Gastroesophageal sphincter (tissue), 4 donors: ENCODE measurements around the gene GABRA5. TPM values are rescaled to one million over a fixed set of nuclear protein-coding genes. Genes with fewer than 3 reads are reported as not detected.

Experiments
- ATAC-seq: fragments of 150-250 bp; one replicate; pipeline ENCODE4 v1.9.1; 2016; ENCODE audit warnings: mild to moderate bottlenecking, moderate library complexity
- H3K27ac ChIP-seq, 4 donors: fragments of 200-600 bp; sonication (generic) in 3 of 4; 1 replicate in 3 of 4; 2 replicates in 1 of 4; pipeline ENCODE4 v1.5.1; 2016 to 2019
- H3K27me3 ChIP-seq: fragments of 200-600 bp; sonication (generic); one replicate; pipeline ENCODE4 v1.5.1; 2019
- H3K36me3 ChIP-seq, 2 donors: fragments of 200-600 bp; sonication (generic); one replicate each; pipeline ENCODE4 v1.5.1; 2019; ENCODE audit warnings: control low read depth in 1 of 2
- H3K4me1 ChIP-seq, 3 donors: fragments of 200-600 bp; sonication (generic); 1 replicate in 2 of 3; 2 replicates in 1 of 3; pipeline ENCODE4 v1.5.1; 2016 to 2019; ENCODE audit warnings: control low read depth in 2 of 3
- H3K4me3 ChIP-seq, 2 donors: fragments of 200-600 bp; sonication (generic); one replicate each; pipeline ENCODE4 v1.5.1; 2019; ENCODE audit warnings: mild to moderate bottlenecking in 1 of 2, moderate library complexity in 1 of 2
- H3K9me3 ChIP-seq, 3 donors: fragments of 200-600 bp; sonication (generic); one replicate each; pipeline ENCODE4 v1.5.1; 2017 to 2019; ENCODE audit warnings: control low read depth in 2 of 3
- EP300 ChIP-seq: sonication (generic); formaldehyde crosslinking; IDR thresholded peaks from one replicate; pipeline ENCODE4 v1.6.1; 2017; ENCODE audit warnings: antibody characterized with exemption, mild to moderate bottlenecking
- POLR2A ChIP-seq, 2 donors: fragments of 450-650 bp; IDR thresholded peaks; one replicate each; pipeline ENCODE4 v1.6.1; 2017; ENCODE audit warnings: antibody characterized with exemption in 2 of 2, mild to moderate bottlenecking in 2 of 2, moderate library complexity in 1 of 2
- POLR2AphosphoS5 ChIP-seq: sonication (generic); formaldehyde crosslinking; IDR thresholded peaks from one replicate; pipeline ENCODE4 v1.6.1; 2017; ENCODE audit warnings: antibody characterized with exemption
- WGBS, 2 donors: methylation state at CpG; one replicate each; pipeline ENCODE4 v1.1.5; 2018; ENCODE audit warnings: low coverage in 1 of 2; 5-methylcytosine and 5-hydroxymethylcytosine counted together
- total RNA-seq, 4 donors: library from RNA; depleted of rRNA; stranded (reverse); fragments of >200 nt; gene quantifications; one replicate each; pipeline ENCODE4 v1.1.0, GENCODE V29; 2016
- TF ChIP-seq, protein P1 (sequence below), 4 experiments: fragments of 200-600 bp in 2 of 4; fragments of 450-650 bp in 2 of 4; sonication (generic) in 1 of 4; IDR thresholded peaks; one replicate each; pipeline ENCODE4 v1.5.1; 2017 to 2019; ENCODE audit warnings: antibody characterized with exemption in 4 of 4, mild to moderate bottlenecking in 2 of 4, moderate library complexity in 2 of 4

The GABRA5 gene
- total RNA-seq, 4 donors from 2014 or later: 2.4 to 151 (median 33.7) TPM

- TF ChIP-seq POLR2AphosphoS5: no peak
- TF ChIP-seq EP300: no peak
- TF ChIP-seq POLR2A (IDR thresholded peaks at IDR 0.05): no peak
- TF ChIP-seq, protein P1, sequence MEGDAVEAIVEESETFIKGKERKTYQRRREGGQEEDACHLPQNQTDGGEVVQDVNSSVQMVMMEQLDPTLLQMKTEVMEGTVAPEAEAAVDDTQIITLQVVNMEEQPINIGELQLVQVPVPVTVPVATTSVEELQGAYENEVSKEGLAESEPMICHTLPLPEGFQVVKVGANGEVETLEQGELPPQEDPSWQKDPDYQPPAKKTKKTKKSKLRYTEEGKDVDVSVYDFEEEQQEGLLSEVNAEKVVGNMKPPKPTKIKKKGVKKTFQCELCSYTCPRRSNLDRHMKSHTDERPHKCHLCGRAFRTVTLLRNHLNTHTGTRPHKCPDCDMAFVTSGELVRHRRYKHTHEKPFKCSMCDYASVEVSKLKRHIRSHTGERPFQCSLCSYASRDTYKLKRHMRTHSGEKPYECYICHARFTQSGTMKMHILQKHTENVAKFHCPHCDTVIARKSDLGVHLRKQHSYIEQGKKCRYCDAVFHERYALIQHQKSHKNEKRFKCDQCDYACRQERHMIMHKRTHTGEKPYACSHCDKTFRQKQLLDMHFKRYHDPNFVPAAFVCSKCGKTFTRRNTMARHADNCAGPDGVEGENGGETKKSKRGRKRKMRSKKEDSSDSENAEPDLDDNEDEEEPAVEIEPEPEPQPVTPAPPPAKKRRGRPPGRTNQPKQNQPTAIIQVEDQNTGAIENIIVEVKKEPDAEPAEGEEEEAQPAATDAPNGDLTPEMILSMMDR (IDR thresholded peaks at IDR 0.05): no peak
- Histone ChIP-seq H3K4me1 (no peaks in the 10 kb centered on the region), H3K36me3 (no peaks in the 10 kb centered on the region), H3K4me3 (no peak overlapping the region), H3K27me3 (no peaks in the 10 kb centered on the region), H3K9me3 (peaks cover 0 to 38% (median 0%) of the 10 kb centered on the region in 3 donors), H3K27ac (no peak overlapping the region)
- no peak for ATAC-seq
- WGBS, 2 donors: 42 to 61% methylated on average over 4 of the region's 4 CpGs
Measured at GRCh38 chr15:26901041-26901440, 34.2 kb downstream of the GABRA5 start.

DNA sequence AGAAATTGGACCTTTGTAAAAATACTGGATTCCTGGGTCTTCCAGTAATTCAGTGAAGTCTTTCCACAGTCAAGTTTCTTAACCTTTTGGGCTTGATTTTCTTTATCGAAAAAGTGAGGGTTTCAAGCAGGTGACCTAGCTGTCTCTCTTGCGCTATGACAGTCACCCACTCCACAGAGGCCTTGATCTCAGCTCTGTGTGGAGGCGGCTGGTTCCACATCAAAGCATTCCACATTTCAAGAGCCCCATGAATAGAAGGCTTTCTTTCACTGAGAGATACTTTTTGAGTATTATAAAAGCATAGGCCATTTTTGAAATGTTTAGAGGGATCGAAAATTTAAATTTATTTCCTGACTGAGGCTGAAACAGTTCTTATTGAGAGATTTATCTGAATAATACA, 43.9 kb downstream of the GABRA5 start:
- Histone ChIP-seq H3K36me3 (peaks cover 0 to 11% of the 10 kb centered on the region in 2 donors), H3K9me3 (peaks cover 0 to 11% (median 0%) of the 10 kb centered on the region in 3 donors), H3K4me3 (no peak overlapping the region), H3K27me3 (no peaks in the 10 kb centered on the region), H3K4me1 (no peaks in the 10 kb centered on the region), H3K27ac (no peak overlapping the region)
- 72 to 82% methylated on average over 4 of the region's 4 CpGs for WGBS, 2 donors
- ATAC-seq: no peak
- TF ChIP-seq POLR2AphosphoS5 (no peak), EP300 (no peak), POLR2A (IDR thresholded peaks at IDR 0.05) (no peak)
- TF ChIP-seq, protein P1 (IDR thresholded peaks at IDR 0.05): no peak

DNA sequence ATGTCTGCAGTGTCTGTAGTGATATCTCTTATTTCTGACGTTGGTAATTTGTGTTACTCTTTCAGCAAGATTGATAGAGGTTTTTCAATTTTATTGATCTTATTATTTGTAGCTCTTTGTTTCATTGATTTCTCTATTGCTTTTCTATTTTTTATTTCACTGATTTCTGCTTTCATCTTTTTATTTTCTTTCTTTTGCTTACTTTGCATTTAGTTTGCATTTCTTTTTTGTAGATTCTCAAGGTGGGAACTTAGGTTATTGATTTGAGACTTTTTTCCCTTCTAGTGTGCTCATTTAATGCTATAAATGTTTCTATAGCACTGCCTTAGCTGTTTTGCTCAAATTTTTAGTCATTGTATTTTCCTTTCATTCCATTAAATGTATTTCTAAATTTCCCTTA, 54.6 kb downstream of the GABRA5 start:
- H3K4me1 ChIP-seq: no peaks in the 10 kb centered on the region
- TF ChIP-seq, protein P1 (IDR thresholded peaks at IDR 0.05): no peak
- TF ChIP-seq EP300 (no peak), POLR2A (IDR thresholded peaks at IDR 0.05) (no peak), POLR2AphosphoS5 (no peak)
- WGBS, 2 donors: 50 to 92% methylated on average over 1 of the region's 1 CpG
- peaks cover 0 to 34% (median 0%) of the 10 kb centered on the region in 3 donors for H3K9me3 ChIP-seq
- no peaks in the 10 kb centered on the region for H3K27me3 ChIP-seq
- no peak overlapping the region for H3K4me3 ChIP-seq
- H3K36me3 ChIP-seq: no peaks in the 10 kb centered on the region
- H3K27ac ChIP-seq: no peak overlapping the region
- ATAC-seq: no peak

GRCh38 chr15:26926081-26926480, 59.2 kb downstream of the GABRA5 start:
- WGBS, 2 donors: 11 to 65% methylated on average over 1 to 2 of the region's 2 CpGs
- no peaks in the 10 kb centered on the region for H3K36me3 ChIP-seq
- H3K4me1 ChIP-seq: no peaks in the 10 kb centered on the region
- no peaks in the 10 kb centered on the region for H3K27me3 ChIP-seq
- no peak overlapping the region for H3K27ac ChIP-seq
- H3K4me3 ChIP-seq: no peak overlapping the region
- no peaks in the 10 kb centered on the region for H3K9me3 ChIP-seq
- ATAC-seq: no peak
- TF ChIP-seq, protein P1 (IDR thresholded peaks at IDR 0.05): no peak
- no peak for TF ChIP-seq EP300
- no peak for TF ChIP-seq POLR2AphosphoS5
- TF ChIP-seq POLR2A (IDR thresholded peaks at IDR 0.05): no peak

- H3K4me1 ChIP-seq: no peaks in the 10 kb centered on the region
- WGBS, 2 donors: 51 to 67% methylated on average over 5 to 8 of the region's 8 CpGs
- no peak overlapping the region for H3K27ac ChIP-seq
- H3K27me3 ChIP-seq: no peaks in the 10 kb centered on the region
- H3K9me3 ChIP-seq: no peaks in the 10 kb centered on the region
- no peak overlapping the region for H3K4me3 ChIP-seq
- no peak for ATAC-seq
- TF ChIP-seq, protein P1 (IDR thresholded peaks at IDR 0.05): no peak
- no peak for TF ChIP-seq POLR2AphosphoS5
- no peak for TF ChIP-seq POLR2A (IDR thresholded peaks at IDR 0.05)
- no peak for TF ChIP-seq EP300
- H3K36me3 ChIP-seq: no peaks in the 10 kb centered on the region
Measured at GRCh38 chr15:26928051-26928450, 61.2 kb downstream of the GABRA5 start.
